Measurements from ENCODE around the gene CPS1. TPM values are rescaled to one million over a fixed set of nuclear protein-coding genes. Genes with fewer than 3 reads are reported as not detected.

CPS1 gene
- 0.34 and 0.53 TPM in 2 replicates for total RNA-seq

- no peak for DNase-seq (ENCODE audit: extremely low read depth, low read depth, low spot score)
These were observed at the start of gene CPS1 for GRCh38 chr2:210556329-210556980. Gene CPS1, plus strand, starts transcription at chr2:210556599. Its CDS starts 135 bp downstream, at chr2:210556734.

GRCh38 chr2:210515911-210516310 lies 40.5 kb upstream of the CPS1 start:
- DNase-seq (ENCODE audit: extremely low read depth, low read depth, low spot score) = no peak

DNA sequence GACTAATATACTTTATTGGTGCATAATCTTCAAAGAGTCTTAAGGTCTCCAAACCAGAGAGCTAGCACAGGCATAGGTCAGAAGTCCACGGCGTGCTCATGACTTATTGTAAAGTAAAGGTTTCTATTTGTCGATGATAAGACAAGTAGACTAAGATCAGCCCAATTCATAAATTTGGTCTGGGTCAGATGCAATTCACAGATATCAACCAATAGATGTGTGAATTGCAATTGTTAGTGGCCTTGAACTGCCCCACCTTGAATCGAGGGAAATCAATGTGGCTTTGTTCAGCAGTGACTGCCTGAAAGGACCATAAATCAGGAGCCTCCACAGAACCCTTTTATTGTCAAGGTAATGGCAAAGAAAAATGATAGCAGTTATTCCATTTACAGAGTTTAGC lies 39.1 kb upstream of the CPS1 start:
- DNase-seq (ENCODE audit: extremely low read depth, low read depth, low spot score) = no peak

DNA sequence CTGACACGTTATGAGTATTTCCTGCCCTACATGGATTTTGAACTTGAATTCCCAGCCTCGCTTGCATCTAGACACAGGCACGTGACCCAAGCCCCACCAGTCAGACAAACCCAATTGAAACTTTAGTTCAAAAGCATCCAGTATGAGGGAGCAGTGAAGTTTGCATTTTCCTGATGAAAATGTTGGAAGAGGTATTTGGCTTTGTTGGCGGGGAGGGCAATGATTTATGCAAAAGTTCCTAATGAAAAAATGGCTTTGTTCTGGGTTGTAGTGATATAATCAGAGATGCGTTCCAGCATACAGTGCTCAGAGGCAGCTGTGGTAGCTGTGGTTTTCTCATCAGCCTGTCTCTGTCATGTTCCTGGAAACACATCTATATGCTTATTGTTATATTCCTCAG lies 36.8 kb upstream of the CPS1 start:
- DNase-seq (ENCODE audit: extremely low read depth, low read depth, low spot score) = no peak

DNA sequence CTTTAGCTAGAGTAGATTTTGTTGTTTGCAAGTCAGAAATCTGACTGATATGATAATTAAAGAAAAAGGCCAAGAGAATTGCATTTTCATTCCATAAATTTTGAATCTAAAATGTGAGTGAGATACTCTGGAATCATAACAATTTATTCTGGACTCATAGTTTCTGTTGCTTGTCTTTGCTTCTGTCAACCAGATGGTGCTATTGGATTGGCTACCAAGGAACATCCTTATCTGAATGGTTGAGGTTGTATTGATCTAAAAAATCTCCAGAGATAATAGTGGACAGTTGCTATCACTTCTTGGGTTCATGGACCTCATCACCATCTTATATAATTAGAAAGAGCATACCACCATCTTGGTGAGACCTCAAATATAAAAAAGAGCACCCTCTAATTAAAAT lies 34.0 kb upstream of the CPS1 start:
- no peak for DNase-seq (ENCODE audit: extremely low read depth, low read depth, low spot score)

GRCh38 chr2:210523650-210524289 lies 32.6 kb upstream of the CPS1 start:
- DNase-seq (ENCODE audit: extremely low read depth, low read depth, low spot score) = no peak

- DNase-seq (ENCODE audit: extremely low read depth, low read depth, low spot score) = no peak
These were observed 31.9 kb upstream of the CPS1 start for GRCh38 chr2:210524533-210524932.

DNA sequence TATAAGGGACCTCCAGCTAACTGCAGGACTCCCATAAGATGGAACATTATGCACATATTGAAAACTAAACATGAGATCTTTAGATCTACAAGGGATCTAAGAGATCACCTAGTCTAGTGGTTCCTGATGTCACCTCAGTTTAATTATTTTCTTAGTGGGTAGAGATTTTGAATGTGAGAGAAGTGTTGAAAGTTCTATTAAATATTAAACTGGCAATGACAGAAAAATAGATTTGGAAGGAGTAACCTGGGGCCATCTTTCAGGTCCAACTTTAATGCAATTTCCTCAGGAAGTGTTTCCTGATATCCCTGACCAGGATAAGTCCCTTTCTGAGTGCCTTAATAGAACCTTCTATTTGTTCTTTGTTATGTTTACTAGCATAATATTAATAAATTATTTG lies 29.1 kb upstream of the CPS1 start:
- DNase-seq (ENCODE audit: extremely low read depth, low read depth, low spot score) = no peak

- no peak for DNase-seq (ENCODE audit: extremely low read depth, low read depth, low spot score)
These were observed 27.7 kb upstream of the CPS1 start for GRCh38 chr2:210528716-210529115.

- DNase-seq (ENCODE audit: extremely low read depth, low read depth, low spot score) = no peak
These were observed 25.3 kb upstream of the CPS1 start for GRCh38 chr2:210531050-210531449.

GRCh38 chr2:210531482-210531881 lies 24.9 kb upstream of the CPS1 start:
- no peak for DNase-seq (ENCODE audit: extremely low read depth, low read depth, low spot score)

GRCh38 chr2:210533389-210533788 lies 23.0 kb upstream of the CPS1 start:
- DNase-seq (ENCODE audit: extremely low read depth, low read depth, low spot score) = no peak

DNA sequence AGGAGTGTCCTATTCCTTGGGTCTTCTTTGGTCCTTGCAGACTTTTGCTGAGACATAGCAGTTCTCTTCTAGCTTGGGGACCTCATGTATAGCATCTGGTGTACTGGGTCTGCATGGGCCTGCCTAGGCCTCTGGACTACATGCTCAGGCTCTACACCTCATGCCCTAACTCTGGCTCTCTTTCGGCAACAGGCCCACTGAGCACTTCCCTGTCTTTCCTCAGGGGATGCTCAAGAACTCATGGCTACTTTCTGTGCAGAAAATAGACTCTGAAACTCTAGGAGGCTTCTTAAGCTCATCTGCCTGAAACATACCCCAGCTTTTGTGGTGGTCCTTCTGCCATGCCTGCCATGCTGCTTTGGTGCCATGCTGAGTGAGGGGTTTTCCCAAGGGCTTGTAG lies 21.5 kb upstream of the CPS1 start:
- no peak for DNase-seq (ENCODE audit: extremely low read depth, low read depth, low spot score)

- no peak for DNase-seq (ENCODE audit: extremely low read depth, low read depth, low spot score)
These were observed 19.3 kb upstream of the CPS1 start for GRCh38 chr2:210536973-210537650.

GRCh38 chr2:210539035-210539434 lies 17.4 kb upstream of the CPS1 start:
- DNase-seq (ENCODE audit: extremely low read depth, low read depth, low spot score) = no peak

- DNase-seq (ENCODE audit: extremely low read depth, low read depth, low spot score) = no peak
These were observed 16.6 kb upstream of the CPS1 start for GRCh38 chr2:210539578-210540416.

DNA sequence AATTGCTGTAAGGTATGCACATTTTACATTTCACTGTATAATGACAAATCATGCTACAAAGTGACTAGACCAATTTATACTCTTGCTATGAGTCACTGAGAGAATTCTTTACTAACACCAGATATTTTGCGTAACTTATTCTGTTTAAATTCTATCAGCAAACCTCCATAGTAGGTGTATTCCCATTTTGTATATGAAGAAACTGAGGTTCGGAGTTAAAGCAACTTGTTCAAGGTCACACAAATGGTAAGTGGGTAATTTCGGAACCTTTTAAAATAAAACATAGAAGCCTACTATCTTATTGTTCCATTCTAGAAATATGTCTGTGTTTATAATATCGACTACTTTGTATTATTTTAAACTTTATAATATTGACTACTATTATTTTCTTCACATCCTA lies 15.9 kb upstream of the CPS1 start:
- DNase-seq (ENCODE audit: extremely low read depth, low read depth, low spot score) = no peak

DNA sequence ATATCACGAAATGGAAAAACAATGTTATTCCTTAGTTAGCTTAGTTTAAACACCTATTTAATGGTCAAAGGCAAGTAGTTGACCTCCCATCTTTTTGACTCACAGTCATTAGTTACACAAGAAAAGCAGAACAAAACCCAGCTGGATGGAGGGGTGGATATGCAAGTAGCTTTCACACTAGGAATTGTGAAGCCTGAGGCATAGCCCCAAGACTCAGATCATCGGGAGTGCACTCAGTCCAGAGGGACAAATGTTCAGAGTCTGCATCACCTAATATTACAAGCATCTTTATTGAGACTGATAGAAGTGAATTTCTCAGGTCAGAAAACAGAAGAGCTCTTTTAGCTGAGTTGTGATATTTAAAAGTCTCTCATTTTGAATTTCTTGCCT lies 15.5 kb upstream of the CPS1 start:
- DNase-seq (ENCODE audit: extremely low read depth, low read depth, low spot score) = no peak

DNA sequence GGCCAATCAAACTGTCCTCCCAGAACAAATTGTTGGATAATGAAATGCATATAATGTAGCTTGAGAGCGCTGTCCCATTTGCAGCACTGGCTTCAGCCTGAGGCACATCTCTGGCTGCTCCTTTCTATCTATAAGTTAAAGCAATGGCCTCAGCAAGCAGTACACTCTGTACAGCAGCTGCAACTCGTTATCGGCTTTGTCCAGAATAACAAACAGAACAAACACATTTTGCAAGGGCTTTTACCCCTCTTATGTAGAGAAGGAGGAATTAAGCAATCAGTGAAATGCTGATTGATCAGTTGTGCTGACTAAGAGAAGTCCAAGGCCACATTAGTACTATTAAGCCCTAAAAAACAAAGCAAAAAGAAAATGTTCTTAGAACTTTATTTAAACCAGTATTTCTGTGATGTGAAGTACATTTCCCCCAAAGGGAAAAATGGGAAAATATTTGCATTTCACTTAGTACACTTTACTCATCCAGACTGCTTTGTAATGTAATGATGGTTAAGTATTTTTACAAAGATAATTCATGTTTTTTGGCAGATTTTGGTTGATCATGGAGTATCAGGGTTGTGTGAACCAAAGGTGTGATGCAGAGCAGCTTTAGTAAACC lies 15.0 kb upstream of the CPS1 start:
- no peak for DNase-seq (ENCODE audit: extremely low read depth, low read depth, low spot score)

GRCh38 chr2:210544007-210544590 lies 12.3 kb upstream of the CPS1 start:
- DNase-seq (ENCODE audit: extremely low read depth, low read depth, low spot score) = no peak
